Kidney (tissue), 14 donors: ENCODE data around the gene GTPBP6. TPM values are rescaled to one million over a fixed set of nuclear protein-coding genes. Genes with fewer than 3 reads are reported as not detected.

Experiments used
- DNase-seq, 5 donors: peaks; one replicate each; pipeline ENCODE4 v3.0.0-alpha.2; 2013 to 2020
- FAIRE-seq: peaks from 2 replicates; lab custom pipeline; 2012; peaks lifted over from hg19 to GRCh38; lab: Jason Lieb, UNC
- H3K27ac ChIP-seq, 2 donors: one replicate each; pipeline ENCODE4 v1.7.0; 2013; ENCODE audit warnings: low read depth in 2 of 2, low read length in 2 of 2, inconsistent platforms in 1 of 2
- H3K27me3 ChIP-seq: one replicate; pipeline ENCODE4 v1.7.1; 2013; ENCODE audit warnings: low read length, inconsistent platforms; ENCODE audit not compliant: control insufficient read depth, insufficient read depth
- H3K36me3 ChIP-seq, 3 donors: one replicate each; pipeline versions ENCODE4 v1.7.0 to v1.7.1; 2013; ENCODE audit warnings: low read length in 3 of 3, control low read depth in 1 of 3, inconsistent platforms in 1 of 3; ENCODE audit not compliant: insufficient read depth in 3 of 3, control insufficient read depth in 2 of 3
- H3K4me1 ChIP-seq, 3 donors: one replicate each; pipeline versions ENCODE4 v1.7.0 to v1.7.1; 2013; ENCODE audit warnings: low read length in 3 of 3, inconsistent platforms in 1 of 3, low read depth in 1 of 3; ENCODE audit not compliant: control insufficient read depth in 2 of 3, insufficient read depth in 2 of 3
- H3K4me3 ChIP-seq, 3 donors: one replicate each; pipeline versions ENCODE4 v1.7.0 to v1.8.1; 2013; ENCODE audit warnings: low read length in 3 of 3, control low read depth in 1 of 3, inconsistent platforms in 1 of 3
- H3K9ac ChIP-seq, 3 donors: one replicate each; pipeline versions ENCODE4 v1.7.0 to v1.7.1; 2013; ENCODE audit warnings: low read length in 3 of 3, control low read depth in 1 of 3, inconsistent platforms in 1 of 3
- H3K9me3 ChIP-seq, 3 donors: one replicate each; pipeline versions ENCODE4 v1.7.0 to v1.7.1; 2013; ENCODE audit warnings: low read length in 3 of 3, control low read depth in 1 of 3, inconsistent platforms in 1 of 3; ENCODE audit not compliant: control insufficient read depth in 2 of 3, insufficient read depth in 1 of 3
- intact Hi-C: fragments of 100-400 bp; cut with DNase I; formaldehyde crosslinking; loops from one replicate; pipeline ENCODE4 v1.11.1; 2022
- polyA plus RNA-seq: library from polyadenylated mRNA; stranded (reverse); fragments of 350-450 nt; fragmentation: Illumina TruSeq; extraction: RNeasy Lipid Tissue Mini Kit (QIAGEN cat#74804); gene quantifications from one replicate; pipeline ENCODE4 v1.2.3, GENCODE V29; 2014; ENCODE audit warnings: low read depth, low replicate concordance; ENCODE audit not compliant: insufficient read depth
- total RNA-seq: library from RNA; stranded (reverse); fragmentation: NEBNext Ultra II Directional; extraction: Animal tissue kit (Norgen Biotek cat#: 25700); gene quantifications from one replicate; pipeline ENCODE4 v1.2.1, GENCODE V29; 2021
- TF ChIP-seq, protein P1 (sequence below): IDR thresholded peaks from 3 replicates; pipeline ENCODE4 v1.5.1; 2012; ENCODE audit warnings: mild to moderate bottlenecking, moderate library complexity, borderline replicate concordance; ENCODE audit not compliant: insufficient read depth; ENCODE audit errors: extremely low read depth
- donor health status: control.
- donor health status: control.
- donor health status: control.
- donor health status: control.
- donor health status: control.
- donor health status: DM: yes; HTN: yes; CAD: no.
- donor health status: Normal renal cell carcinoma (clear cell type).

Gene GTPBP6
- total and polyA plus RNA-seq, 2 donors from 2014 or later = 50.1 to 61.9 TPM

- DNase-seq (peak in 2 of 5 donors; percentile 77 to 83), FAIRE-seq (no peak)
- no peaks in the 10 kb centered on the region for H3K9me3 ChIP-seq
- TF ChIP-seq, protein P1, sequence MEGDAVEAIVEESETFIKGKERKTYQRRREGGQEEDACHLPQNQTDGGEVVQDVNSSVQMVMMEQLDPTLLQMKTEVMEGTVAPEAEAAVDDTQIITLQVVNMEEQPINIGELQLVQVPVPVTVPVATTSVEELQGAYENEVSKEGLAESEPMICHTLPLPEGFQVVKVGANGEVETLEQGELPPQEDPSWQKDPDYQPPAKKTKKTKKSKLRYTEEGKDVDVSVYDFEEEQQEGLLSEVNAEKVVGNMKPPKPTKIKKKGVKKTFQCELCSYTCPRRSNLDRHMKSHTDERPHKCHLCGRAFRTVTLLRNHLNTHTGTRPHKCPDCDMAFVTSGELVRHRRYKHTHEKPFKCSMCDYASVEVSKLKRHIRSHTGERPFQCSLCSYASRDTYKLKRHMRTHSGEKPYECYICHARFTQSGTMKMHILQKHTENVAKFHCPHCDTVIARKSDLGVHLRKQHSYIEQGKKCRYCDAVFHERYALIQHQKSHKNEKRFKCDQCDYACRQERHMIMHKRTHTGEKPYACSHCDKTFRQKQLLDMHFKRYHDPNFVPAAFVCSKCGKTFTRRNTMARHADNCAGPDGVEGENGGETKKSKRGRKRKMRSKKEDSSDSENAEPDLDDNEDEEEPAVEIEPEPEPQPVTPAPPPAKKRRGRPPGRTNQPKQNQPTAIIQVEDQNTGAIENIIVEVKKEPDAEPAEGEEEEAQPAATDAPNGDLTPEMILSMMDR = no peak
- no peak overlapping the region for H3K27ac ChIP-seq
- no peak overlapping the region for H3K9ac ChIP-seq
- peaks cover 6 to 20% (median 16%) of the 10 kb centered on the region in 3 donors for H3K36me3 ChIP-seq
- H3K4me3 ChIP-seq = no peak overlapping the region
- H3K4me1 ChIP-seq = peaks cover 0 to 7% (median 0%) of the 10 kb centered on the region in 3 donors
- intact Hi-C loops = no loop called here
- H3K27me3 ChIP-seq = no peaks in the 10 kb centered on the region
These were observed 2.0 kb downstream of the GTPBP6 start for GRCh38 chrX:316351-317325.

DNA sequence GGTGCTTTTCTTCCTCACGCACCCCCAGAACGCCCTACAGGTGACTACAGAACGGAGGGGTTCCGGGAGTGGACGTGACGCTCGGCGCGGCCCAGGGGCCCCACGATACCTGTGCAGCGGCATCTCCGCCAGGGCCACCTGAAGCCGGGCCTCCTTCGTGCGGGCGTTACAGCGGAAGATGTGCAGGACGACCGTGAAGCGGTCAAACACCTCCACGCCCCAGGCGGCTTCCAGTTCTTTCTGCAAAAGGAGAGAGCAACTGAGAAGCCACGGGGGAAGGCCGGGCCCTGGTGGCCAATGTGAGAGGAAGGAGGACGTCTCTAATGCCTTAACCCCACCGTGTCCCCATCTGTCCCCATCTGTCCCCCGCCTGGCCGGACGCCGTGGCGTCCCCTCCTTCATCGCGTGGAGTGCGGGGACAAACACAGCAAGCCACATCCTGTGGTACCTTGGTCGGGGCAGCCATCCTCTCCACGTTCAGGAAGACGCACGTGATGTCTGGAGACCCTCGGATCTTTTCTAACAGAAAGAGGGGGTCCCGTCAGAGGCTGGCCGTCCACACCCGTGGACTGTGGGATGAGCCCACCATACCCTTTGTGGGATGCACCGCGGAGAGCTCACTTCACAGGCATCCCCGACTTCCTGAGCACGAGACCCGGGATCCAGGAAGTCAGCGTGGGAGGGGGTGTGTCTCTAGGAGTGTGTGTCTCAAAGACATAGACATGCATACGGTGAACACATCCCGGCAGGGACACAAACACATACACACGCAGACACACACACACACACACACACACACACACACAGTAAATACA, 3.6 kb downstream of the GTPBP6 start:
- H3K4me1 ChIP-seq = peaks cover 0 to under 1% (median 0%) of the 10 kb centered on the region in 3 donors
- no peaks in the 10 kb centered on the region for H3K9me3 ChIP-seq
- no peak overlapping the region for H3K27ac ChIP-seq
- H3K36me3 ChIP-seq = peaks cover 6 to 27% (median 16%) of the 10 kb centered on the region in 3 donors
- intact Hi-C loops = no loop called here
- H3K27me3 ChIP-seq = no peaks in the 10 kb centered on the region
- TF ChIP-seq, protein P1 = no peak
- H3K9ac ChIP-seq = no peak overlapping the region
- H3K4me3 ChIP-seq = no peak overlapping the region
- no peak for FAIRE-seq
- peak in 1 of 5 donors; percentile 71 for DNase-seq

- Histone ChIP-seq H3K4me1 (no peaks in the 10 kb centered on the region), H3K9ac (no peak overlapping the region), H3K4me3 (no peak overlapping the region), H3K27ac (no peak overlapping the region), H3K36me3 (peaks cover 6 to 27% (median 17%) of the 10 kb centered on the region in 3 donors), H3K27me3 (no peaks in the 10 kb centered on the region), H3K9me3 (no peaks in the 10 kb centered on the region)
- FAIRE-seq (no peak), DNase-seq (peak in 1 of 5 donors; percentile 79)
- TF ChIP-seq, protein P1 = no peak
- intact Hi-C loops = no loop called here
These were observed 4.5 kb downstream of the GTPBP6 start for GRCh38 chrX:314049-314448.
